ENCODE results near the gene TRIM36.

- TF ChIP-seq SIN3A (IDR thresholded peaks at IDR 0.05; ENCODE audit: borderline replicate concordance, insufficient read depth, low read length) (no peak), TAF1 (IDR thresholded peaks at IDR 0.05; ENCODE audit: borderline replicate concordance, insufficient read depth, low read length) (no peak), REST (IDR thresholded peaks at IDR 0.05; ENCODE audit: insufficient read depth in 1 of 2, low read depth in 2 of 2, low read length in 2 of 2) (no peak), POLR2AphosphoS5 (IDR thresholded peaks at IDR 0.05; ENCODE audit: low read depth, low read length) (no peak), FOXP2 (optimal IDR thresholded peaks at IDR 0.05; ENCODE audit: borderline replicate concordance, extremely low read depth, extremely low read length, insufficient read depth) (no peak)
These were observed 19.2 kb downstream of the TRIM36 start for GRCh38 chr5:115150512-115150911.
